Mucosa of descending colon (tissue), 3 donors: ENCODE results near the gene BTBD2. TPM values are rescaled to one million over a fixed set of nuclear protein-coding genes. Genes with fewer than 3 reads are reported as not detected.

Experiments used
- ATAC-seq: fragments of 200-7000 bp; cut with Tn5 transposase; one replicate; pipeline ENCODE4 v1.9.1; 2020; ENCODE audit warnings: mild to moderate bottlenecking, moderate library complexity
- DNase-seq, 3 donors: peaks; one replicate each; pipeline ENCODE4 v3.0.0-alpha.2; 2020
- H3K36me3 ChIP-seq: fragments of 200-600 bp; one replicate; pipeline ENCODE4 v1.8.0; 2021; ENCODE audit warnings: low read depth, mild to moderate bottlenecking
- H3K4me1 ChIP-seq: fragments of 200-600 bp; one replicate; pipeline ENCODE4 v1.8.0; 2021; ENCODE audit warnings: low read depth, mild to moderate bottlenecking
- H3K4me3 ChIP-seq: fragments of 200-600 bp; one replicate; pipeline ENCODE4 v1.8.0; 2021; ENCODE audit warnings: mild to moderate bottlenecking
- H3K9me3 ChIP-seq: fragments of 200-600 bp; one replicate; pipeline ENCODE4 v1.8.0; 2021; ENCODE audit warnings: mild to moderate bottlenecking
- CTCF ChIP-seq: fragments of 200-600 bp; IDR thresholded peaks from one replicate; pipeline ENCODE4 v1.8.0; 2022; ENCODE audit warnings: antibody characterized with exemption, mild to moderate bottlenecking
- intact Hi-C, 2 donors: fragments of 100-400 bp; cut with DNase I in 1 of 2; cut with micrococcal nuclease in 1 of 2; formaldehyde crosslinking; loops; one replicate each; pipeline versions ENCODE4 v1.11.0 to v1.11.1; 2022; cut with DNase I, micrococcal nuclease
- total RNA-seq, 3 donors: library from RNA; stranded (reverse); fragmentation: NEBNext Ultra II Directional in 2 of 3; extraction: Animal tissue kit (Norgen Biotek cat#: 25700) in 2 of 3; gene quantifications; one replicate each; pipeline versions ENCODE4 v1.2.1 to v1.2.4, GENCODE V29; 2021 to 2023
- donor health status: DM: no; HTN: no; CAD: no; lungs with moderate emphysema.
- donor health status: DM: no; HTN: no; CAD: no.
- donor health status: DM: no; HTN: yes; CAD: no.

Gene BTBD2
- total RNA-seq, 3 donors from 2014 or later = 66.0 to 82.3 (median 71.5) TPM

GRCh38 chr19:2057484-2058469 is 42.3 kb upstream of the BTBD2 start:
- Histone ChIP-seq H3K4me3 (no peak overlapping the region), H3K36me3 (no peaks in the 10 kb centered on the region), H3K4me1 (peaks cover 60% of the 10 kb centered on the region), H3K9me3 (no peaks in the 10 kb centered on the region)
- intact Hi-C loops = no loop called here
- peak in 1 of 3 donors; percentile 65 for DNase-seq
- no peak for ATAC-seq
- TF ChIP-seq CTCF = no peak

GRCh38 chr19:2056837-2057192 is 41.3 kb upstream of the BTBD2 start:
- Histone ChIP-seq H3K9me3 (no peaks in the 10 kb centered on the region), H3K4me3 (no peak overlapping the region), H3K36me3 (no peaks in the 10 kb centered on the region), H3K4me1 (peaks cover 67% of the 10 kb centered on the region)
- ATAC-seq (no peak), DNase-seq (peak in 1 of 3 donors; percentile 66)
- intact Hi-C loops = no loop called here
- no peak for TF ChIP-seq CTCF

GRCh38 chr19:2055931-2056836 is 40.7 kb upstream of the BTBD2 start:
- H3K4me1 ChIP-seq = peaks cover 73% of the 10 kb centered on the region

GRCh38 chr19:2054763-2055162 is 39.2 kb upstream of the BTBD2 start:
- H3K9me3 ChIP-seq = no peaks in the 10 kb centered on the region
- H3K4me3 ChIP-seq = no peak overlapping the region
- ATAC-seq = peak; percentile 36
- peaks cover 63% of the 10 kb centered on the region for H3K4me1 ChIP-seq
- TF ChIP-seq CTCF = no peak
- peak; percentile 77 to 87 (median 83) for DNase-seq
- H3K36me3 ChIP-seq = no peaks in the 10 kb centered on the region
- intact Hi-C loops = no loop called here

More at GRCh38 chr19:2055931-2056836, 40.7 kb upstream of the BTBD2 start:
- intact Hi-C loops = no loop called here
- no peak for TF ChIP-seq CTCF
- Histone ChIP-seq H3K4me3 (no peak overlapping the region), H3K36me3 (no peaks in the 10 kb centered on the region), H3K9me3 (no peaks in the 10 kb centered on the region)
- DNase-seq (peak; percentile 68 to 74 (median 69)), ATAC-seq (peak; percentile 16)

- DNase-seq = peak; percentile 64 to 85 (median 75)
- intact Hi-C loops = no loop called here
- Histone ChIP-seq H3K4me1 (peaks cover 64% of the 10 kb centered on the region), H3K9me3 (no peaks in the 10 kb centered on the region), H3K36me3 (no peaks in the 10 kb centered on the region), H3K4me3 (no peak overlapping the region)
- TF ChIP-seq CTCF = no peak
- ATAC-seq = no peak
These were observed 38.3 kb upstream of the BTBD2 start for GRCh38 chr19:2053601-2054389.
